Left renal pelvis (tissue), 4 donors: ENCODE data around the gene MARS2. TPM values are rescaled to one million over a fixed set of nuclear protein-coding genes. Genes with fewer than 3 reads are reported as not detected.
"Not testable (repeated sequence)": the region's sequence is repeated elsewhere in the genome, so short reads cannot be mapped to it uniquely, and the experiment has no call there.

Source experiments
- DNase-seq, 4 donors: peaks; one replicate each; pipeline ENCODE4 v3.0.0-alpha.2; 2013; ENCODE audit warnings: low read depth in 4 of 4, low spot score in 3 of 4
- polyA plus RNA-seq, 4 donors: library from polyadenylated mRNA; unstranded; fragments of 120-200 nt; gene quantifications; one replicate each; pipeline ENCODE4 v1.2.1, GENCODE V29; 2013; ENCODE audit not compliant: insufficient read length in 4 of 4

MARS2 gene
- polyA plus RNA-seq, 4 donors, result 2.6 to 8.6 (median 7.5) TPM

DNA sequence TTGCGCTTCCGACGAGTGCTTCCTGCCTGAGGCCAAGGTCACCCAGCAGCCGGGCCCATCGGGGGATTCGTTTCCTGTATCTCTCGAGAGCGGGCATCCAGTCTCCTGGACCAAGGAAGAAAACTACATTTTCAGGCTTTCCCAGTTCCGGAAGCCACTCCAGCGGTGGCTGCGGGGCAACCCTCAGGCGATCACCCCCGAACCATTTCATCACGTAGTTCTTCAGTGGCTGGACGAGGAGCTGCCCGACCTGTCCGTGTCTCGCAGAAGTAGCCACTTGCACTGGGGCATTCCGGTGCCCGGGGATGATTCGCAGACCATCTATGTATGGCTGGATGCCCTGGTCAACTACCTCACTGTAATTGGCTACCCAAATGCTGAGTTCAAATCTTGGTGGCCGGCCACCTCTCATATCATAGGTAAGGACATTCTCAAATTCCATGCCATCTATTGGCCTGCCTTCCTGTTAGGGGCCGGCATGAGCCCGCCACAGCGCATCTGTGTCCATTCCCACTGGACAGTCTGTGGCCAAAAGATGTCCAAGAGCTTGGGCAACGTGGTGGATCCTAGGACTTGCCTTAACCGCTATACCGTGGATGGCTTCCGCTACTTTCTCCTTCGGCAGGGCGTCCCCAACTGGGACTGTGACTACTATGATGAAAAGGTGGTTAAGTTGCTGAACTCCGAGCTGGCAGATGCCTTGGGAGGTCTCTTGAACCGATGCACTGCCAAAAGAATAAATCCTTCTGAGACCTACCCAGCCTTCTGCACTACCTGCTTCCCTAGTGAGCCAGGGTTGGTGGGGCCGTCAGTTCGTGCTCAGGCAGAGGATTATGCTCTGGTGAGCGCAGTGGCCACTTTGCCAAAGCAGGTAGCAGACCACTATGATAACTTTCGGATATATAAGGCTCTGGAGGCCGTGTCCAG is 1.0 kb downstream of the MARS2 start:
- no peak for DNase-seq

DNA sequence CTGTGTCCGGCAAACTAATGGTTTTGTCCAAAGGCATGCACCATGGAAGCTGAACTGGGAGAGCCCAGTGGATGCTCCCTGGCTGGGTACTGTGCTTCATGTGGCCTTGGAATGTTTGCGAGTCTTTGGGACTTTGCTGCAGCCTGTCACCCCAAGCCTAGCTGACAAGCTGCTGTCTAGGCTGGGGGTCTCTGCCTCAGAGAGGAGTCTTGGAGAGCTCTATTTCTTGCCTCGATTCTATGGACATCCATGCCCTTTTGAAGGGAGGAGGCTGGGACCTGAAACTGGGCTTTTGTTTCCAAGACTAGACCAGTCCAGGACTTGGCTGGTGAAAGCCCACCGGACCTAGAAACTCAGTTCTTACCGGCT is 1.7 kb downstream of the MARS2 start:
- no peak for DNase-seq

DNA sequence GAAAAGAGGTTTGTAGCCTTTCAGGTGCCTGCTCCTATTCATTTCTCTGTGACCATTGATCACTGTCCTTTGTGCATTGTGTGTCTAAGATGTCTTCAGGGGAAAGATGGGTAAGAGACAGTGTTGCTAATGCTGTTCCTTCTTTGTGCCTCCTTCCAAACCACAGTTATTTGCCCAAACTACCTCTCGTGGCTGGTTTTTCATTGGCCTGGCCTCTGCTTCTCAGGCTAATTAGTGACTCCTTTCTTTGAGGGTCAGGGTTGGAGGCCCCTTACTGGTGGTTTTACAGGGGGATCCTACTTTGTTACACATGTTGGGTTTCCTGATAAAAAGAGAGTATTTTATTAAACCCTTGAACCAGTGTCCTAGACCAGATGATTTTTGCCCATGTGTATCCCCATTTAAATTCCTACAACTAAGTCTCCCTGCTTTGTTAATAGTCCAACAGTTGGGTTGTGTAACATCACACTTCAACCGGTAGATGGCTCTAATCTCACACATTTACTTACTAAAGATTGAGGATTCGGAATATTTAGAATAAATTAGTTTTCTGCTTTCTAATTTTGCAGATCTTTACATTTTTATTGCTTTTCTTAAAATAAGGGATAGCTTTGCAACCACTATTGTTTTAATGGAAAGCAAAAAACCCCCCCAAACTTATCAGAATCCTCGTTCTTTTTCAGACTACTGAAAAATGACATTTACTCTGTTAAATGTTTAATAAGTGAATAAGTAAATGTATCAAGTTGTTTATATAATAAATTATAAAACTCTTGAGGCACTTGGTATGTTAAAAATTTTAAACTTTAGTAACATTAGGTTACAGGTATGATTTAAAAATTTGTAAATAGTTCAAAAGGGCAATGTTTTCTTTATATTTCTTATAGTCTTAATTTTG is 2.4 kb downstream of the MARS2 start:
- DNase-seq, result no peak

DNA sequence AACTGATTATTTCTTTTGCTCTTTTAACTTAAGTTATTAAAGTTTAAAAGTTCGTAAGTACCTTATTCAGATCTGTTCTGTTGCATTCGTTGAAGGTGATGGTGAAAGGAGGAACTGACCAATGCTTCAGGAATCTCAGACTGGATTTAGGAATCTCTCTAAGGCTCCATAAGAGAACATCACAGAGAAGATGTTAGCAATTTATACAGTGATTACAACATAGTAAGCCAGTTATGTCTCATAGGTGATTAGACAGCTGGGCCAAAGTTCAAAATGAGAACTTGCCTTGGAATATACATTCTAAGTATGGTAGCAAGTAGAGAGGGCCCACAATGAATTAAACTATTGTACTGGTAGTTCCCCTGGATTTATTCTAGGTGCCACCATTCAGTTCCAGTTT is 3.2 kb downstream of the MARS2 start:
- no peak for DNase-seq

DNA sequence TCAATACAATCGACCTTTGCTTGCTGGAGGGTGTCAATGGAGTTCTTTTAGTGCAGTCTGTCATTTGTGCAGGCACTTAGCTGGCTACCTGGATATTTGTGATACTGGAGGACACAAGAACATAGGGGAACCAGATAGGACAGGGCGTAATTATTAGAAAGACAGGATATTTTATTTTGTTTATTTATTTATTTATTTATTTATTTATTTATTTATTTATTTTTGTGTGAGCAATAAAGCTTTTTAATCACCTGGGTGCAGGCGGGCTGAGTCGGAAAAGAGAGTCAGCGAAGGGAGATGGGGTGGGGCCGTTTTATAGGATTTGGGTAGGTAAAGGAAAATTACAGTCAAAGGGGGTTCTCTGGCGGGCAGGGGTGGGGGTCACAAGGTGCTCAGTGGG is 4.0 kb downstream of the MARS2 start:
- not testable (repeated sequence) for DNase-seq

DNA sequence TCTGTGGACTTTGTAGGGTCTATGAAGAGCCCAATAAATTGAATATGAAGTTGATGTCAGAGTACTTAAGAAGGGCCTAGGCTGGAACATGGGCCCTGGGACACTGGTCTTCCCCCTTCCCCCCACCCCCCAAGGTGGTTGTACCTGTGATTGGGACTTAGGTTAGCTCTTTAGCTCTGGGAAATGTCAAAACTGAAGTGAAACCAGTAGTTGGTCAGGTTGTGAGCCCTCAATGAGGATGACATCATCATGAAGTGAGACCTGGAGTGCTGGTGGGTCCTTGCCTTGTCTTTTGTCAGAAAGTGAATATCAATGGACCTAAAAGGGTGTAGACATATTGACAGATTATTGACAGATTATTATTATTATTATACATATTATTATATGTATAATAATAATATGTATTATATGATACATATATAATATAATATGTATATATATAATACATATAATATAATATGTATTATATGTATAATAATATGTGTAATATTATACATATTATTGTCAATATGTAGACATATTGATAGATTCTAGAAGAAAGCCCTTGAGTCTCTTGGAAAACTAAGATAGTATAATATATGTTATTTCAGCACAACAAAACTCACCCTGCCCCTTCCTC is 5.4 kb downstream of the MARS2 start:
- no peak for DNase-seq

DNA sequence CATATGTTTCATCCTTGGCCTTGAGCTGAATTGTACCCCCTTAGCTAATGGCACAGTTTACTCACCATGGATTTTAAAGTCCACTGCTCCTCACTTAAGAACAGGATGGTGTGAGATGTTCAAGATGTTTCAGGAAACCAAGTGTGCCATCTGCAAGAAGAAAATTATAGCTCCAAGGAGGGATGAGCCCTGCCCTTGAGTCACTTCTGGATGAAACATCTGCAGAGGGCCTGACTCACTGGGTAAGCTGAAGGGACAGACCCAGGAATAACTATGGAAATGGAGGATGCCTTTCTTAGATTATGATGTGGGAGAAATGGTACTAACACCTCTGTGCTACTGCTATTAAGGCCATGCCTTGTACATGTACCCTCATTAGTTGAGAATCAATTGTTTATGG is 6.4 kb downstream of the MARS2 start:
- DNase-seq, result no peak

DNA sequence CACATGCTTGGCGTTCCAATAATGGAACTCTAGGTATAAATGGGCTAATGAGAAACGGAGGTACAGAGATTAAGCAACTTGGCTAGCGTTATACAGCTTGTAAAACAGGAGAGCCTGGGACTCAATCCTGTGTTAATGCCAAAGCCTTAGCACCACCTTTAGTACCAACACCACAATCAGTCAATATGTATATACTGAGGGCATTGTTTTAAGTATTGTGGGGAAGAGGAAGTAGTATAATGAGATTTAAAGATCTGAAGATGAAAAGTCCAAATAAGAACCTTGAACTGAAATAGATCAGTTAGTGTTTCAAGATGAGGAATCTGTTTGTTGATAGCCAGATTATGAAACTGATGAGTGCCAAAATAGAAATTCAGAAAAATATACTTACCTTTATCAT is 8.1 kb downstream of the MARS2 start:
- DNase-seq, result no peak

DNA sequence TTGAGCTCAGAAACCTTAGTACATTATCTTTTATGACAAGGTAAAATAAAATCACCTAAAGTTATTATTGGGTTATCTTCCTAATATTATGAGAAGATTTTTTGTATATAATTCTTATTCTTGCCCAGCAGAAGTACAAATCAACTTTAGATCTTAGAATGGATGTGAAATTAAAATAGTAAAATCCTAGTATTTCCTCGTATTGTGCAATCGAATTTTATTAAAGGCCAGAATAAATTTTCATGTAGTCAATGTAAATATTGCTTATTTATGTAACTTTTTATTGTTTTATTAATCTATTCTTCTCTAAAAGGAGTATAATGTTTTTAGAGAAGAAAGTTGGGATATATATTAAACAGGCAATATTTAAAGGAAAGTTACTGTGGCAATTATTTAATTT is 12.7 kb downstream of the MARS2 start:
- DNase-seq, result no peak

DNA sequence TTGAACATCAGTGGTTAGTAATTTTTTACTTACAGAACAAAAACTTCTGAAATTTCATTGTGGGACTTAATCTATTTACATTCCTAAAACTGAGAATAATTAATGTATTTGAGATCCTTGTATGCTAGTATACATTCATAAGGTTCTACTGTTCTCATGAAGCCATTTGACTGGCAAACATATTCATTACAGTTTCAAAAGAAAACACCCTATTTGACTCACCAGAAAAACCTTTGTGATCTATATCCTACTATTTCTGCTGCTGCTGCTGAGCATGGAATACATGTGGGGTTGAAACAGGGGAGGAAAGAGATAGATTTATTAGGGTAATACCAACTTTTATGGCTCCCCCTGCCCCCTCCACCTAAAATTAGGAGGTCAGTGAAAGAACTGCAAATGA is 21.8 kb downstream of the MARS2 start:
- no peak for DNase-seq

DNA sequence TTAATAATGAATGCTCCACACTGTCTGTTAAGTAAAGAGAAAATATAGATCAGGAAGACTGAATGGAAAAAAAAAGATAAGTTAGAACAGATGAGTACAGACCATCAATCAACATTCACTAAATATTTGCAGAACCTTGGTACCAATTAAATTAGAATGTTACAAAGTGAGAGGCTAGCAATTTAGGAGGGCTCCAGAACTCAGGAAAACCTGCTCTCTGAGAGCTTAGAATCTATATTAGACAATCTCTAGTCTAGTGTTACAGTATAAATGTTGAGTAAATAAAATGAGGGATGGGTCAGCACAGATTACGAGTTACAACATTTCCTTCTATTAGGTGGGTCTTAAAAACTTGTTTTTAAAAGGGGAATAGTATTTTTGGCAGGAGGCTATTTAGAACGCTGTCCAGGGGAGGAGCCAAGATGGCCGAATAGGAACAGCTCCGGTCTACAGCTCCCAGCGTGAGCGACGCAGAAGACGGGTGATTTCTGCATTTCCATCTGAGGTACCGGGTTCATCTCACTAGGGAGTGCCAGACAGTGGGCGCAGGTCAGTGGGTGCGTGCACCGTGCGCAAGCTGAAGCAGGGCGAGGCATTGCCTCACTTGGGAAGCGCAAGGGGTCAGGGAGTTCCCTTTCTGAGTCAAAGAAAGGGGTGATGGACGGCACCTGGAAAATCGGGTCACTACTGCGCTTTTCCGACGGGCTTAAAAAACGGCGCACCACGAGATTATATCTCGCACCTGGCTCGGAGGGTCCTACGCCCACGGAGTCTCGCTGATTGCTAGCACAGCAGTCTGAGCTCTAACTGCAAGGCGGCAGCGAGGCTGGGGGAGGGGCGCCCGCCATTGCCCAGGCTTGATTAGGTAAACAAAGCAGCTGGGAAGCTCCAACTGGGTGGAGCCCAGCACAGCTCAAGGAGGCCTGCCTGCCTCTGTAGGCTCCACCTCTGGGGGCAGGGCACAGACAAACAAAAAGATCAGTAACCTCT is 23.7 kb downstream of the MARS2 start:
- DNase-seq, result not testable (repeated sequence)

DNA sequence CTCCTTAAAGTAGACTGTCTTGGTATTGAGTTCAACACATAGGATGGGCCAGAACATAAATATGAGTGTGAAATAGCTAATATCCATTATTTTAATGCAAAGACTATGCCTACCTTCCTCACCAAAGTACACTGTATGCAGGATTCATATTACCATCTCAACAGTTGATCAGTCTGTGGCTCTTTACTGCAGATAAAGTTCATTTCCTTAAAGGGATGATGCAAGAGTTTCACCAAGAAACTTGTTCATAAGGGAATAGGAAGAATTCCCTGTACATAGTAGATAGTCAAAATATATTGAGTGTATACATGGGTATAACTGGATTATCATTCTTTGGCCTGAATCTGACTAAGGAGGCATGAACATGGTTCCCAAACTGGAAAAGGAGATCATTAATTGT is 35.0 kb downstream of the MARS2 start:
- DNase-seq, result no peak

Other genes starting within 250 kb of the MARS2 start
- 100 to 1,000 TPM; 296 to 683 (median 597) TPM for gene HSPD1, start 205.5 kb upstream of the MARS2 start, polyA plus RNA-seq
- 100 to 1,000 TPM; 116 to 289 (median 230) TPM for gene HSPE1, start 205.0 kb upstream of the MARS2 start, polyA plus RNA-seq
- 10 to 100 TPM; 43.2 to 59.4 (median 49.5) TPM for gene MOB4, start 189.3 kb upstream of the MARS2 start, polyA plus RNA-seq
- 10 to 100 TPM; 18.3 to 36.6 (median 24.5) TPM for gene RFTN2, start 29.8 kb upstream of the MARS2 start, polyA plus RNA-seq
- under 1 TPM in 1 of 4 donors, not detected in 3; 0.20 TPM for gene BOLL, start 80.0 kb downstream of the MARS2 start, polyA plus RNA-seq
- 10 to 100 TPM; 14.9 to 23.4 (median 18.3) TPM for gene PLCL1, start 99.2 kb downstream of the MARS2 start, polyA plus RNA-seq